ENCODE data around the gene RPL10. TPM values are rescaled to one million over a fixed set of nuclear protein-coding genes. Genes with fewer than 3 reads are reported as not detected.

The RPL10 gene
- total and polyA plus RNA-seq, 2 experiments from 2014 or later, result 1,000 to 2,299 TPM

DNA sequence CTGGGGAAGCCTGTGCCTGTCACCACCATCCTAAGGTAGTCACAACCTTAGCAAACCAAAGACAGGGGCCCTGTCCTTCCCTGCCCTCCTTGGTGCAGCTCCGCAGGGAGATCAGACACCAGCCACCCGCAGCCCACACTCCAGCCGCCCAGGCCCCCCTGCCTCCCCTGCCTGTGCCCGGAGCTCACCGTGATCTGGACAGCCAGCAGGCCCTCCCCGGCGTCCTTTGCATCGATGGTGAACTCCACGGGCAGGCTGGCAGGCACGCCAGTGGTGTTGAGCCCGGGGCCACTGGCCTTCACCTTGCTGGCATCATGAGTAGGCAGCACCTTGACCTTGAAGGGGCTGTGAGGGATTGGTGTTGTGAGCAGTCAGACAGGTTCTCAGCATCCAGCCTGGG is 40.2 kb upstream of the RPL10 start:
- Histone ChIP-seq H3K36me3 (peaks cover 66% of the 10 kb centered on the region), H3K27me3 (no peaks in the 10 kb centered on the region), H3K9me3 (ENCODE audit: low read depth) (no peaks in the 10 kb centered on the region), H3K4me3 (no peak overlapping the region), H3K27ac (peak overlapping the region; percentile 48), H3K4me1 (ENCODE audit: low read depth) (no peaks in the 10 kb centered on the region)
- TF ChIP-seq, protein P1, sequence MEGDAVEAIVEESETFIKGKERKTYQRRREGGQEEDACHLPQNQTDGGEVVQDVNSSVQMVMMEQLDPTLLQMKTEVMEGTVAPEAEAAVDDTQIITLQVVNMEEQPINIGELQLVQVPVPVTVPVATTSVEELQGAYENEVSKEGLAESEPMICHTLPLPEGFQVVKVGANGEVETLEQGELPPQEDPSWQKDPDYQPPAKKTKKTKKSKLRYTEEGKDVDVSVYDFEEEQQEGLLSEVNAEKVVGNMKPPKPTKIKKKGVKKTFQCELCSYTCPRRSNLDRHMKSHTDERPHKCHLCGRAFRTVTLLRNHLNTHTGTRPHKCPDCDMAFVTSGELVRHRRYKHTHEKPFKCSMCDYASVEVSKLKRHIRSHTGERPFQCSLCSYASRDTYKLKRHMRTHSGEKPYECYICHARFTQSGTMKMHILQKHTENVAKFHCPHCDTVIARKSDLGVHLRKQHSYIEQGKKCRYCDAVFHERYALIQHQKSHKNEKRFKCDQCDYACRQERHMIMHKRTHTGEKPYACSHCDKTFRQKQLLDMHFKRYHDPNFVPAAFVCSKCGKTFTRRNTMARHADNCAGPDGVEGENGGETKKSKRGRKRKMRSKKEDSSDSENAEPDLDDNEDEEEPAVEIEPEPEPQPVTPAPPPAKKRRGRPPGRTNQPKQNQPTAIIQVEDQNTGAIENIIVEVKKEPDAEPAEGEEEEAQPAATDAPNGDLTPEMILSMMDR (IDR thresholded peaks at IDR 0.05; ENCODE audit: low read depth, low read length), result no peak
- no peak for DNase-seq (ENCODE audit: low read depth in 1 of 2, low spot score in 1 of 2)

DNA sequence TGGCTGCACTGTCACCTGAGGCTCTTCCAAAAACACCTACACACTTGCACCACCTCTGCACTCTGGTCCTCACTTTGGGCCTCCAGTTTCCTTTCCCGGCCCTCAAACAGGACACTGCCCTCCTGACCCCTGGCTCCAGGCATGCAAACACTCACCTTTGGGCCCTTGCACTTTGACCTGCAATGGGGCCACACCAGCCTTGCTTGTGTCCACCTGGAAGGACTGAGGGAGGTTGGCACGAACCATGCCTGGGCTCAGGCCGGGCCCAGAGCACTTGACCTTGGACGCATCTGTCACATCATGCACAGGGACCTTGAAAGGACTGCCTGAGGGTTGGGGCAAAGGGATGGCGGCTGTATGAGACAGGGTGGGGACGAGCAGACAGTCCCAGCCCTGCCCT is 39.3 kb upstream of the RPL10 start:
- Histone ChIP-seq H3K4me1 (ENCODE audit: low read depth) (no peaks in the 10 kb centered on the region), H3K27me3 (no peaks in the 10 kb centered on the region), H3K9me3 (ENCODE audit: low read depth) (no peaks in the 10 kb centered on the region), H3K36me3 (peaks cover 61% of the 10 kb centered on the region), H3K27ac (peak overlapping the region; percentile 48), H3K4me3 (no peak overlapping the region)
- TF ChIP-seq, protein P1 (IDR thresholded peaks at IDR 0.05; ENCODE audit: low read depth, low read length), result no peak
- DNase-seq (ENCODE audit: low read depth in 1 of 2, low spot score in 1 of 2), result no peak

DNA sequence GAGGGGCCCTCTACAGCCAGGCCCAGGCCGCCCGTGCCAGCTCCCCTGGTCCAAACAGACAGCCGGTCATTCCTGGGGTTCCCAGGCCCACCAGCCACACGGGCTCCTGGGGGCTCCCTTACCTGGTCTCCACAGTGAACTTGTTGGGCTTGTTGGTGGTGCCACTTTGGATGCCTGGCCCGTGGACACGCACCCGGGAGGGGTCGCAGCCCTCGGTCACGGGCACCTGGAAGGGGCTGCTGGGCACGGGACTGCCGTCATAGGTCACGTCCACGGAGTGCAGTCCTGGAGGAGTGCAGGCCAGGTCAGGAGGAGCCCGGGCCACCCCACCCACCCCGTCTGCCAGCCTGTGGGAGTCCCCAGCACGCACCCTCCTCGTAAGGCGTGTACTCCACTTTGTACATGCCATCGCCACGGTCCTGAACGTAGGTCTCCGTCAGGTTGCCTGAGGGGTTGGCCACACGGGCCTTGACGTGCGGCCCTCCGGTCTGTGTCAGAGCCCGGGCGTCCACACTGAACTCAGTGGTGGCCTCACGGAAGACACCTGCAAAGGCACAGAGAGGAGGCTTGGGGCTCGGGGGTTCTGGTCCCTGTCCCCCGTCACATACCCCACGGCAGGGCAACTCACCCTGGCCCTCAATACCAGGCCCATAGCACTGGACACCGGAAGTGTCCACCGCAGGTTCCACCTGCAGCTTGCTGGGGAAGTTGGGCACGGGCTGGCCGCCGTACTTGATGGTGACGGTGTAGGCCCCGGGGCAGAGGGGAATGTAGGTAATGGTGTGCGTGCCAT is 38.6 kb upstream of the RPL10 start:
- no peak for DNase-seq (ENCODE audit: low read depth in 1 of 2, low spot score in 1 of 2)
- Histone ChIP-seq H3K4me1 (ENCODE audit: low read depth) (no peaks in the 10 kb centered on the region), H3K4me3 (no peak overlapping the region), H3K27me3 (no peaks in the 10 kb centered on the region), H3K27ac (peak overlapping the region; percentile 48), H3K9me3 (ENCODE audit: low read depth) (no peaks in the 10 kb centered on the region), H3K36me3 (peaks cover 57% of the 10 kb centered on the region)
- TF ChIP-seq, protein P1 (IDR thresholded peaks at IDR 0.05; ENCODE audit: low read depth, low read length), result no peak

DNA sequence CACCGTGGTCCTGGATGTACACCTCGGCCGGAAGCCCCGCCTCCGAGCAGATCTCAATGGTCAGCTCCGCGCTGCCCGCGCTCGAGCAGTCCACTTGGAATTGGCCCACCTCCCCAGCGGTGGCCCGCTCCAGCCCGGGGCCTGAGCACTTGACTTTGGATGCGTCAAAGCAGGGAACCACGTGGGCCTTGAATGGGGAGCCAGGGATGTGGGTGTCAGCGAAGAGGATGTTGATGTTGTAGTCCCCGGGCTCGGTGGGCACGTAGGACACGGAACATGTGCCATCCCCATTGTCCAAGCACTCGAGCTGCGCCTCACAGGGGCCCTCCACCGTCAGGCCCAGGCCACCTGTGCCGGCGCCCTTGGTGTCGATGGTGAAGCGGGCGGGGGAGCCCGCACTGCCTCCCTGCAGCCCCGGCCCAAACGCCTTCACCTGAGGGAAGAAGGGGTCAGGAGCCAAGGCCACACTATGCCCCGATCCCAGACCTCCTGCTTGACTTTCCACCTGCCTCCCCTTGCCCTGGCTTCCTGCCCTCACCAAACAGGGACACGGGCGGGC is 37.9 kb upstream of the RPL10 start:
- no peak overlapping the region for H3K4me3 ChIP-seq
- H3K36me3 ChIP-seq, result peaks cover 61% of the 10 kb centered on the region
- H3K27ac ChIP-seq, result no peak overlapping the region
- no peaks in the 10 kb centered on the region for H3K27me3 ChIP-seq
- H3K4me1 ChIP-seq (ENCODE audit: low read depth), result no peaks in the 10 kb centered on the region
- DNase-seq (ENCODE audit: low read depth in 1 of 2, low spot score in 1 of 2), result no peak
- no peaks in the 10 kb centered on the region for H3K9me3 ChIP-seq (ENCODE audit: low read depth)
- TF ChIP-seq, protein P1 (IDR thresholded peaks at IDR 0.05; ENCODE audit: low read depth, low read length), result no peak

DNA sequence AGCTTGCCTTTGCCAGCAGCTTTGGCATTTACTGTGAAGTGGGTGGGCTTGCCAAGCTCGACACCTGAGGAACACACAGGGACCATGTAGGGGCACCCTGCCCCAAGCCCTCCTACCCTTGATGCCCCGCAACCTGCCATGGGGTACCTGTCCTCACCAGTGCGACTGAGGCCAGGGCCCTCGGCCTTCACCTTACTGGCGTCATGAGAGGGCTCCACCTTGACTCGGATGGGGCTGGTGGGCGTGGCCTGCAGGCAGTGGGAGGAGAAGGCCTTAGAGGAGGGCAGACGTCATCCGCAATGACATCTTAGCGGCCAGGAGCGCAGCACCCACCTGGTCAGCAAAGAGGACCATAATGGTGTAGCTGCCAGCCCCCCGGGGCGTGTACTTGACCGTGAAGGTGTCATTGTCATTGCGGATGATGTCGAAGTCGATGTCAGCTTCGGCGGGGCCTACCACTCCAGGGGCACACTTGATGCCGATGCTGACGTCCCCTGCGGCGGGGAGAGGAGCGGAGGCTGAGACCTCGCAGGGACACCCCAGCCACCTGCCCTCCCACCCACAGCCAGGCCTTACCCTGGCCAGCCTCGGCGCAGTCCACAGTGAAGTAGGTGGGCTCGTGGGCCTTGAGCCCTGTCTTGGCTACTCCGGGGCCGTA is 36.0 kb upstream of the RPL10 start:
- Histone ChIP-seq H3K27ac (no peak overlapping the region), H3K4me1 (ENCODE audit: low read depth) (peaks cover 2% of the 10 kb centered on the region), H3K9me3 (ENCODE audit: low read depth) (no peaks in the 10 kb centered on the region), H3K36me3 (peaks cover 74% of the 10 kb centered on the region), H3K4me3 (no peak overlapping the region), H3K27me3 (no peaks in the 10 kb centered on the region)
- no peak for DNase-seq (ENCODE audit: low read depth in 1 of 2, low spot score in 1 of 2)
- TF ChIP-seq, protein P1 (IDR thresholded peaks at IDR 0.05; ENCODE audit: low read depth, low read length), result no peak

Data from cardiac muscle cell (in vitro differentiated cells and primary cell).